ENCODE measurements around the gene BRWD1.

The BRWD1 gene

DNA sequence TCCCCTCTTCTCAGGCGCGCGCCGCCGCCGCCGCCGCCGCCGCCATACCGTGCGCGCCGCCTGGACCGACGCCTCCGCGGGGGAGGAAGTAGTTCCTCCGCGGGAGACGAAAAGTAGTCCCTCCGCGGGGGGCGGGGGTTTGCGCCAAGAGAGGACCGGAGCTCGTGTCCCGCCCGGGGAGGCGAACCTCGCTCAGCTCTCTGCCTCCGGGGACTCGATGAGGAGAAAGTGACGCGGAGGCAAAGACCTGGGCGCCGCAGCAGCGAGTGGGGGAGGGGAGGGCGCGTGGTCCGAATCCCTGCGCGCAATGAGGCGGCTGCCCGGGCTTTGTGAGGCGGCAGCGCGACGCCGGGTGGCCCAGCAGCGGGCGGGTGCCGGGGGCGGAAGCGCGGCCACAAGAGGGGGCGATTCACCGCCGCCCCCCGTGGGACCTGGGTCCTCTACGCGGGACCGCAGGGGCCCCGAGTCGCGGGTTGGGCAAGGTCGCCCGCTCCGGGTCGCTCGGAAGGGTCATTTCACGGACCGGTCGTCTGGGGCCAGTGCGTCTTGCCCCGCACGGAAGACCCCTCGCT, at the start of gene BRWD1:
Gene BRWD1 (minus strand): TSS at position 62 of the 572 bp plus-strand sequence. CDS start 141 bp downstream, outside the sequence.
- DNase-seq, result peak; percentile 38

DNA sequence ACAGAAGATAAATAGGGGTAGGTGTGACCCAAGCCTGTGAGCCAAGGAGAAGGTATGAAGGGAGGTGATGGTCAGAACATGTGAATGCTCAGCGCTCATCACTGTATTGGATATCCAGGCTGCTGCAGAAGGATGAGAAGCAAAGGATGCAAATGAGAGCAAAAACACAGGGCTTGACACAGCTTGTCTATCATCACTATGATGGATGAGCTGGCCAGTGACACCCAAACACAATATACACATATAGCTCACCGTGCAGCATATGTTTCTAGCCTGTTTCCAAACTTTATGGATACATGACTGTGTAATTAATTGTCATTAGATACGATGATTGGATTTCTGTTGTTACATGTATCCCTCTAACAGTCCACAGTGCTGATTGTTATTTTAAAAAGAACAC, 49.3 kb upstream of the BRWD1 start:
- no peak for DNase-seq

DNA sequence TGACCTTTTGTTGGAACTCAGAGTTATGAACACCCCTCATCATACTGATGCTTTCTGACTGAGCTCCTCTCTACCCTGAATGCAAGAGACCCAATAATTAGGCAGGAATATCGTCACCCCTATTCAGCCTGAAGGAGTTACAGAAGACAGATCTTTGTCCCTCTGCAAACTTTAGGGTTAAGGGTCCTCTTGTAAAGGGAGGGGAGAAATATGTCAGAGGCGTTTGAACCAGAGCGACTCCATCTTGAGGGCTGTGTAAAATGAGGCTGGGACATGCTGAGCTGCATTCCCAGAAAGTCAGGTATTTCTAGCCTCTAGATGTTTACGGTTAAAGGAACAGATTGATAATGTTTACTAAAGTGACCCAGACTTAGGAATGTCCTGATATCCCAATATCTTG, 46.0 kb upstream of the BRWD1 start:
- DNase-seq, result no peak

DNA sequence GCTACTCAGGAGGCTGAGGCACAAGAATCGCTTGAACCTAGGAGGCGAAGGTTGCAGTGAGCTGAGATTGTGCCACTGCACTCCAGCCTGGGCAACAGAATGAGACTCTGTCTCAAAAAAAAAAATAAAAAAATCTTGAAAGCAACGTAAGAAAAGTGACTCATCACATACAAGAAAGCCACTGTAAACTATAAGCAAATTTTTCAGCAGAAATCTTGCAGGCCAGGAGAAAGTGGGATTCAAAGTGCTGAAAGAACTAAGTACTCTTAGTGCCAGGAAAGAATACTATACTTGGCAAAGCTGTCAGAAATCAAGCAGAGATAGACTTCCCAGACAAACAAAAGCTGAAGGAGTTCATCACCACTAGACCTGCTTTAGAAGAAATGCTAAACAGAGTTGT, 39.9 kb upstream of the BRWD1 start:
- DNase-seq, result no peak

DNA sequence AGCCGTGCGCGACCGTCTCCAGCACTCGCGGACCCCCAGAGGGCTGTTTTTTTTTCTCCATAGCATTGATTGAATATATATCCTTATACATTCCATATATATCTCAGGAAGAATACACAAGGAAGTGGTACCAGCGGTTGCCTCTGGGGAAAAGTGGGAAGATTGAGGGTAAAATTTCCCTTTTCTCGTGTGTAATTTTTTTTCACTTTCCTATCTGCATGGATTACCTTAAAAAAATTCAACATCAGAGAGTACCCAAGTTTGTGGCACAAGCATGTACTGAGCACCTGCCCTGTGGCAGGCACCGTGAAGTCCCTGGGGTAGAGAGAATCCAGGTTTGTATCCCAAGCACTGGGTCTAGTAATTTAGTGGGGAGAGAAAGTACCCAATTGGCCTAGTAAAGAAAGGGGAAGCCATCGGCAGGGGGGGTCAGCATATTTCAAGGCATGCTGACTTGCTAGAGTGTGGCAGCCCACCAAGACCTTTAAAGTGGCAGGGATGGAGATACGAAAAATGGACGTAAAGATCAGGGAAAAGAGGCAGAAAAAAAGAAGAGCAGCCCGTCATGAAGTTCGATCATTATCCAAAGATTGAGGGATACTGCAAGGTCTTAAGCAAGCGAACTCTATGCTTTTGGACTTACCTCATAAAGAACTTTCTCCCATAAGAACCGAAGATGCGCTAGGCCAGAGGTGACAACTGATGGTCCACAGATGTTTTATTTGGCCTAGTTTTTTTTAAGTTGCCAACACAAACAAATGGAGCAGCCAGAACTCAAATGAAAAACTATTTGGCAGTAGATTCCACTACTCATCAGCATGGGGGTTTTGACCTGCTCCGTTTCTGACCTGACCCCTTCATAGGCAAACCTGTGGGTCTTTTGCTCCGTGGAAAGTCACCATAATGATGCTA, 36.9 kb upstream of the BRWD1 start:
- no peak for DNase-seq

DNA sequence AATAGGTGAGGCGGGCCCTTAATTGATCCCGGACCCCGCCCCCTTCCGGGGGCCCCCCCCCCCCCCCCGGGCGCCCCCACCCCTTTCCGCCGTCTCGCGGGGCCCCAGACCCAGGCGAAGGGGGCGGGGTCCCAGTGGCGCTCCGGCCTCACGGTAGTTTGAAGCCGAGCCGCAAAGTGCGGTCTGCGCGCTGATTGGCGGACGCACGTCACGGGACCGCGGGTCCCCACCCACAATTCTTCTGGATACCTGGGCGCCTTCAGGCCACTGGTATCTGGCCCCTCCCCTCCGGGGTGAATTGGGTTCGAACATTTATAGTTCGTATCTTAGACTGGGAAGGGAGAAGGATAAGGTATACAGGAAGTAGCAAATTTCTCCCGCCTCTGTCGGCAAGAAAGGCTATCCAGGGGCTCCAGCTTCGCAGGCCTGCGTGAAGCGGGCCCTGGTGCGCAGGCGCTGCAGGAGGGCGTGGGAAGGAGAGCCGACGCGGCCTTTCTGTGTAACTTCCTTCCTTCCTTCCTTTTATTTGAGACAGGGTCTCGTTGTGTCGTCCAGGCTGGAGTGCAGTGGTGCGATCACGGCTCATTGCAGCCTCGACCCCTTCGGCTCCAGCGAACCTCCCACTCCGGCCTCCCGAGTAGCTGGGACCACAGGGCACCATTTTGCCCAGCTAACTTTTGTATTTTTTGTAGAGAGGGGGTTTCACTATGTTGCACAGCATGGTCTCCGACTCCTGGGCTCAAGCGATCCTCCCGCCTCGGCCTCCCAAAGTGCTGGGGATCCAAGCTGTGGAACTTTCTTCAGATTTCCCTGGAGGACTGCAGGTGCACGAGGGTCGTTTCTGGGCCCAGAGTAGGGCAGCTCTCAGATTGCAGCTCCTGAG, 36.0 kb upstream of the BRWD1 start:
- peak; percentile 96 for DNase-seq

DNA sequence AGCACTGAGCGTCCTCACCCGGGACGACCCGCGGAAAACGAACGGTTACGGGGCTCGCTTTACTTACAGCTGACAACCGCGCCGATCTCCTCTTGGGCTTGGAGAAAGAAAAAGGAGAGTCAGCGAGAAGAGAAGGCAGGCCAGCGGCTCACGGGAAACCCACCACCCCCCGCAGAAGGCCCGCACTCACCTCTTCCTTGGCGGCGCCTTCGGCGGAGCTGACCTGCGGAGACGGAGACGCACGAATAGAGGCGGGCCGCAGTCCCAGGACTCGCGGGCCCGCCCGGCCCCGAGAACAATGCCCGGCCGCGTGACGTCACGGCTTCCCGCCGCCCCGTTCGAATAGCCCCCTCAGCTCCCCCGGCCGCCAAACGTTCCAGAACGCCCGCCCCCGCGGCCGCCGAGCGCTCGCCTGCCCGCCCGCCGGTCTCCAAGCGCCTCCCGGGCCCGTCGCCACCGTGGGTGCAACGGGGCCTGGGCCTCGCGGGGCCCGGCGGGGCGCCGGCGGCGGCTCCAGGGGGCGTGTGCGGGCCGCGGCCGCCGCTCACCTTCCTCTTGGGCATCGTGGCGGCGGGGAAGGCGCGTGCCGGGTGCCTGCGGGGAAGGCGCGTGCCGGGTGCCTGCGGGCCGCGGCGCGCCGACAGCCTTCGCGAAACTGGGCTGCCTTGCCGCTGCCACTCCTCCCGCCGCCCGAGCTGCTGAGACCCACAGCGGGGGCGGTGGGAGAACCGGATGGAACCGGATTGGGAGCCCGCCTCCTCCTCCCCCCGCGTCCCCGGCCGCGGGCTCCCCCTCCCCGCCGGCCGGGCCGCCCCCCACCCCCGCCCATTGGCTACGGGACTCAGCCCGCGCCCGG, 35.2 kb upstream of the BRWD1 start, which contains the start of gene HMGN1:
Gene HMGN1 (minus strand): TSS at position 734 of the 856 bp plus-strand sequence. CDS start 171 bp downstream, at position 563.
- DNase-seq, result peak; percentile 54

DNA sequence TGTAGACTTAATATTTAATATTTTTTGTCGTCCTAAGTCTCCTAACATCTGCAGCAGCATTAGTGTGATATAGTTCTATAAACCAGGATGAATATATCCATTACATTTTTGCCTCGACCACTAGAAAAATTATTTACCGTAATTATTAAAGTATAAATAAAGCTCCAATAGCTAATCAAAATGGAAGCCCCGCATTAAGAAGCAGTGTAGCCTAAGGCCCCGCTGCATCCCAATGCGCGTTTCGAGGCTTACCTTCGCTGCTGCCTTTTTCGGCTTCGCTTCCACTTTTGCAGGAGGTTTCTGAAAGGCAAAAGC, 34.6 kb upstream of the BRWD1 start:
- no peak for DNase-seq

DNA sequence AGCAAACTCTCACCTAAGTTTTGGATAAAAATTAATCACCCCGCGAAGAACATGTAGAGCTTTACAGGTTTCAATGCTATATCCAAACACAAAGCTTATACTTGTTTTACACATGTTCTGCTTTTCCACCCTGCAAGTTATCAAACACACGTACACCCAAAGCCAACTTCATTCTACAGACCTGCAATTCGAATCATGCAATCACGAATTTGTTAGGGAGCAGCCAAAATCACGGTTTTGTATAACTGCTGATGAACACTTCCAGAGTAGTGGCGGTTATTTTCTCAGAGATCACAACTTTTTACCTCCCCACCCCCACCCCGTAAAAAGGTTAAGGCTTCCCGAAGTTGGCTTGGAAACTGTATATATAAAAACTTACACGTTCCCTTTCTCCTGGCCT, 34.1 kb upstream of the BRWD1 start:
- DNase-seq, result no peak

DNA sequence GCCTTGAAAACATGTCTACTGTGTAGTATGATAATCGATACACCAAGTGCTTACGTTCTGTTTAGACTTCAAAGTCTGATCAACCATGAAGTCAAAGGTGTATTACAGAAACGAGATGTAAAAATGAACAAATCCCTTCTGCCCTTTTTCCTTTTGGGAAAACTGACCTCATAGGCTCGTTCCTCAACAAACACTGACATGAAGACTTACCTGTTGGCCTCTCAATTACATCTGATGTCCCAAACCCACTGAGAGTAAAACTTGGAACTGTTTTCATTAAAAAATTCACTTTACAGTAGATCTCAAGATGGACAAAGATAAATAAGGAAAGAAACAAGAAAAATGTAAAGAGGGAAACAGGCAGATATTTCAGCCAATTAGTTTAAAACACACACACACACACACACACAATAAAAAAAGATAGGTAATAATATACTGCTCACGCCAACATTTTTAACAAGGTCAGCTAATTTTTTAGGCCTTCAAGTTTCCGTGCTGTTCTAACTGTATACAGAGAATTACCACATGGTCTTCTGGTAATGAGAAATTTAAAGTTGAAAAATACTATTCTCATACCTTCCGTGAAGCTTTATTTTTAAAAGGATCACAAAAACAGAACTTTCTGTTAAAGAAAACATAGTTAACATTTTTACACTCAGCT, 33.4 kb upstream of the BRWD1 start:
- DNase-seq, result no peak

DNA sequence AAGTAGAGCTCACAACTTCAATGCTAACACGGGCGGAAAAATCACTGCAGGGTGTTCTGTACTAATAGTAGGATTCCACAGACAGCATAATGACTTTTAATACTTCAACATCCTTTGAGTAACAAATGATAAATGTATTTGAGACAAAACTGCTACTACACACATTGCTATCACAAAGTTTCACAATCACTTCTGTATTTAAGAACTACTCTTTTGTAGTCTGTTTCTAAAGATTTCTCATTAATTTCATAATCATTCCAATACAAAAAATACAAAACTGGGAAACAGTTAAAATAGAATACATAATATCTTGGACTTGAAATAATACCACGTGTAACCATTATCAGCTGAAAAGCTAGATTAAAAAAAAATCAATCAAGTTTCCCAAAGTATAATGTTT, 32.8 kb upstream of the BRWD1 start:
- no peak for DNase-seq

DNA sequence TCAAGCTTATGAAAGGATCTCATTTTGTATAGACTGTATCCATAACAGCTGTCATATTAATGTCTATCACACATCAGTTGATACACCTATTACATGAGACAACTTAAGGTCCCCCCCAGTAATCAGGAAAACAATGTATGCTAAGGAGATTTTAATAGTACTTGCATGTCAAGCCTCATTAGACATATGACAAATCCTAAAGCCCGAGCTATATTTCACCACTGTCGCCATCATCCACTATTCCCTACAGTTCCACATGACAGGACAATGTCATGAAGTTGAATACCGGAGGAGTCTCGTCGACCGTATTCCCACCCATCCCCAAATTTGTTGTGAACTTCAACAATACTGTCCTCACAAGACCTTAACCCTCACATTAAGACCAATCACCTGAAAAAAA, 32.0 kb upstream of the BRWD1 start:
- DNase-seq, result no peak

DNA sequence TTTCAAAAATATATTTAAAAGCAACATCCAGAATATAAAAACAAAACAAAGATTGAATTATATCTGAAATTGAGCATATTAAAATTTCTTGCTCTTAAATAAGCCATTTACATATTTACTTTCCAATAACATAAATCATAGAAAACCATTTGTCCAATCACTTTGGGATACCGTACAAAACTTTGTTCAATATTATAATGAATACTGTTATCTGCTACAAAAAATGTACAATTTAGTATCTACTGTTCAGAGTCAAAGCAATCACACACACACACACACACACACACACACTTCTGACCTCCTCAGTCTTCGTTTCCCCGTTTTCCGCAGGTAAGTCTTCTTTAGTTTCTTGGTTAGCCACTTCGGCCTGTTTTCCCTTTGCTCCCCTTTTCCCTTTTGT, 31.4 kb upstream of the BRWD1 start:
- DNase-seq, result no peak

DNA sequence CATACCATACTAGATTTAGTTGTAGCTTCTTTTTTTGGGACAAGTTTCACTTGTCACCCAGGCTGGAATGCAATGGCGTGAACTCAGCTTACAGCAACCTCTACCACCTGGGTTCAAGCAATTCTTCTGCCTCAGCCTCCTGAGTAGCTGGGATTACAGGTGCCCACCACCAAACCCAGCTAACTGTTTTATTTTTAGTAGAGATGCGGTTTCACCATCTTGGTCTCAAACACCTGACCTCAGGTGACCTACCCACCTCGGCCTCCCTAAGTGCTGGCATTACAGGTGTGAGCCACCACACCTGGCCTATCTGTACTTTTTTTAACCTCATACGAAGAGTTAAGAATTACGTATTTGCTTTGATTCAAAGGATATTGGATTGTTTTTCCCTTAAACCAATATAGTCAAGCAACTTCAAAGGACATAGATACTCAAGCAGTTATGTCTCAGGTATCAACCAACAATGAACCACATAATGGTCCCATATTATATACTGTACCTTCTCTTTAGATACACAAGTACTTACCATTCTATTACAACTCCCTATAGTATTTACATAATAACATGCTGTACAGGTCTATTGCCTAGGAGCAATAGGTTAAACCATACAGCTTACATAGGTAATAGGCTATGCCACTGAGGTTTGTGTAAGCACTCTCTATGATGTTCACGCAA, 28.0 kb upstream of the BRWD1 start:
- DNase-seq, result no peak

DNA sequence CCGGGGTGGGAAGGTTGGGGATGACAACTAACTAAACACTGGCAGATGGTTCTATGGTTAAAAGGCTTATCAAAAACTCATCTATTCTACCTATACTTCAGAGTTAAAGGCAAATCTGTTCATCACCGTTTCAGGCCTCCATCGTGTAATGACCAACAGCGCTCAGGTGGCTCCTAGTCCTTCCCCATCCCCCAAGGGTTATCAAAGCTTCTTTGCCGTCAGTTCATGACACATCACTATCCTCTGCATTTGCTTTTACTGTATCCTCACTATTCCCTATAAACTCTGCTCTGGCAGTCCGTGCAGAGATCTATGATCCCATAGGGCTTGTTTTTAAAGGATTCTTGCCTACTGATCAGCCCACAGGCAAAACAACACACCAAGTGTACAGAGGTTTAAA, 27.3 kb upstream of the BRWD1 start:
- no peak for DNase-seq

DNA sequence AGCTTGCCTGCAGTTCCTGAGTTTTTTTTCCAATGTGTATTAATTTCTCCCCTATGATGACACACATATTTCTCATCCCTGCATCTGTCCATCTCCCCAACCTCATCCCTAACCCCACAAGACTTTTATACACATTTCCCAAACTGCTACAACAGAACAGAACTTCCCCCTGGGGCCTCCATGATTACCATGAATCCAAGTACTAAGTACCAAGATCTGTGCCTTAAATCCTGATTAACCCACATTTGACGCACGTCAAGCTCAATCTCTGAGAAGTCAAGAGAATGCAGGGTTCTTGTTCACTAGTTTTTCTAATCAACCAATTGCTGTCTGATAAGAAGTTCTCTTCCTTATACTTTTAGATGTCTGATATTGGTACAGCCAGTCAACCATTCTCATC, 25.8 kb upstream of the BRWD1 start:
- no peak for DNase-seq

DNA sequence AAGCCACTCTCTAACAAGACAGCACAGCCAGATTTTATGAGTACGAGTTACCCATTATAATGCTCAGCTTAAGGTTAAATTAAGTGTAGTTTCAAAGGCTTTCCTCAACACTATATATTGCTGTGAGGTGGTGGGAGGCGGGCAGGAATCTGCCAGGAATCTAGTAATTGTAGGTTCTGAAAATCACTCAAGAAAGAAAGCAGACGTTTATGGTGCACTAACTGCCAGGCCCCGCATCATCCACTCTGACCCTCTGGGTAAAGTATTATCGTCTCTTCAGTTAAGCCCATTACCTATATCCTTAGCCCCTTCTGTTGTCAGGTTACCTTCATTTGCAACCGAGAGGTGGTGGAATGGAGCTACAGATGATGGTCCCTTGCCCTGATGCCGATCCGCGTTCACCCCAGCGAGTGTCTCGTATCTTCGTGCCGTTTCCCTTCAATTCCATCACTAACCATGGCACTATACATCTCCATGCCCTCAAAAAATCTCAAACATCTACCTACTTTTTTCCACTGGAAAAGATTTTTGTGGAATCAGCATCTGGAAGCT, 23.1 kb upstream of the BRWD1 start:
- DNase-seq, result no peak

DNA sequence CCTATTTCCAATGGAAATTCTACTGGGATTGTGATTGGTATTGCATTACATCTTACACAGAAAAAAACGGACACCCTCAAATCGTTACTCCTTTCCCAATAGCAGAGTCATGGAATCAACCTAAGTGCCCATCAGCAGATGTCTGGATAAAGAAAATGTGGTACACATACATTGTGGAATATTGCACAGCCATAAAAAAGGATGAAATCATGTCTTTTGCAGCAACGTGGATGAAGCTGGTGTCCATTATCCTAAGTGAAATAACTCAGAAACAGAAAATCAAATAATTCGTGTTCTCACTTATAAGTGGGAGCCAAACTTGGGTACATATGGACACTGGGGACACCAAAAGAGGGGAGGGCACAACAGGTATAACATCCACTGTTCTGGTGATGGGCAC, 21.2 kb upstream of the BRWD1 start:
- no peak for DNase-seq

DNA sequence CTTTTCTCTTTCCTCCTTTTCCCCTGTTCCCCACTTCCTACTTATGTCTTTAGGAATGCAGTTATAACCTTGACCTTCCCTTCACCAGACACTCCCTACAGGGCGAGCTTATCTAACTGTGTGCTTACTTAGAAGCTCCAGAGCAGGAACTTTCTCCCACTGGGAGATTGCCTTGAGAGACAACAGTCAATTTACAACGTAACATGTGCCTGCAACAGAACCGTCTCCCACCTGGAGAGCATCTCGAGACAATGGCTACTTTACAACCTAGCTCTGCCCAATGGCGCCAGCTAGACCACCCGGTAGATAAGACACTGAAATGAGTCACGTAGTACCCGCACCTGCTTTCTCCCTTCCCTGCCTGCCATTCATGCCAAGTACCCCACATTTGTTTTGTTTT, 18.7 kb upstream of the BRWD1 start:
- no peak for DNase-seq

DNA sequence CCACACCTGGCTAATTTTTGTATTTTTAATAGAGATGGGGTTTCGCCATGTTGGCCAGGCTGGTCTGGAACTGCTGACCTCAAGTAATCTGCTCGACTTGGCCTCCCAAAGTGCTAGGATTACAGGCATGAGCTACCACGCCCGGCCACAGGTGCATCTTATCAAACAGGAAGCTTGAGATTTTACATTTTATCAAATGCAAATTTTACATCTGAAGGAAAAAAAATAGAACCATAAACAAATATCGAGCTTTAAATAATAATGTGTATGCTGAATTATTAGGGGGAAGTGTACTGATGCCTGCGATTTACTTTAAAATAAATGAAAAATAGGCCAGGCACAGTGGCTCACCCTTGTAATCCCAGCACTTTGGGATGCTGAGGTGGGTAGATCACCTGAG, 16.6 kb upstream of the BRWD1 start:
- DNase-seq, result no peak

DNA sequence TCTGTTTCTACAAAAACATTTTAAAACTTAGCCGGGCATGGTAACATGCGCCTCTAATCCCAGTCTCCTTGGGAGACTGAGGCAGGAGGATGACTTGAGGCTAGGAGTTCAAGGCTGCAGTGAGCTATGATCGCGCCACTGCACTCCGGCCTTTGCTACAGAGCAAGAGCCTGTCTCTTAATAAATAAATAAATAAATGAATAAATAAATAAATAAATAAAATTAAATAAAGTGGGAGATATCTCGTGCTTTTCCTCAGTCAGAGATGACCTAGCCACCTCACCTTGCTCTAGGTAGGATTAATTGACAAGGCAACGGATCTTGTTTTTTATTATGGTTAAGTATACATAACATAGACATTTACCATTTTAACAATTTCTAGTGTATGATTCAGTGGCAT, 14.3 kb upstream of the BRWD1 start:
- no peak for DNase-seq

Measured in SHP77 treated with DMSO at 0.1 percent for 48 hours (cell line).